Fibroblast of skin of back (primary cell): ENCODE measurements around the gene ABCA3.

Source experiments
- DNase-seq: peaks from one replicate; pipeline ENCODE4 v3.0.0-alpha.2; 2013

ABCA3 gene

DNA sequence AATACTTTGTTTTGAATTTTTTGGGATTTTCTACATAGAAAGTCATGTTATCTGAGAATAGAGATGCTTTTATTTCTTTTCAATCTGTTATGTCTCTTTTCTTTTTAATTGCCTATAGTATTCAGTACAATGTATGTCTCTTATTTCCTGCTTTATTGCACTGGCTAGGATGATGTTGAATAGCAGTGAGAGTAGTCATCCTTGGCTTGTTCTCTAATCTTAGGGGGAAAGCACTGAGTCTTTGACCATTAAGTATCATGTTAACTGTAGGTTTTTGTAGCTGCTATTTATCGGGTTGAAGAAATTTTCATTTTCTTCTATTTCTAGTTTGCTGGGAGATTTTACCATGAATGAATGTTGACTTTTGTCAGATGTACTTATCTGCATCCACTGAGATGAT, 10.0 kb upstream of the ABCA3 start:
- no peak for DNase-seq

GRCh38 chr16:2343211-2343610, 2.7 kb upstream of the ABCA3 start:
- DNase-seq: no peak

DNA sequence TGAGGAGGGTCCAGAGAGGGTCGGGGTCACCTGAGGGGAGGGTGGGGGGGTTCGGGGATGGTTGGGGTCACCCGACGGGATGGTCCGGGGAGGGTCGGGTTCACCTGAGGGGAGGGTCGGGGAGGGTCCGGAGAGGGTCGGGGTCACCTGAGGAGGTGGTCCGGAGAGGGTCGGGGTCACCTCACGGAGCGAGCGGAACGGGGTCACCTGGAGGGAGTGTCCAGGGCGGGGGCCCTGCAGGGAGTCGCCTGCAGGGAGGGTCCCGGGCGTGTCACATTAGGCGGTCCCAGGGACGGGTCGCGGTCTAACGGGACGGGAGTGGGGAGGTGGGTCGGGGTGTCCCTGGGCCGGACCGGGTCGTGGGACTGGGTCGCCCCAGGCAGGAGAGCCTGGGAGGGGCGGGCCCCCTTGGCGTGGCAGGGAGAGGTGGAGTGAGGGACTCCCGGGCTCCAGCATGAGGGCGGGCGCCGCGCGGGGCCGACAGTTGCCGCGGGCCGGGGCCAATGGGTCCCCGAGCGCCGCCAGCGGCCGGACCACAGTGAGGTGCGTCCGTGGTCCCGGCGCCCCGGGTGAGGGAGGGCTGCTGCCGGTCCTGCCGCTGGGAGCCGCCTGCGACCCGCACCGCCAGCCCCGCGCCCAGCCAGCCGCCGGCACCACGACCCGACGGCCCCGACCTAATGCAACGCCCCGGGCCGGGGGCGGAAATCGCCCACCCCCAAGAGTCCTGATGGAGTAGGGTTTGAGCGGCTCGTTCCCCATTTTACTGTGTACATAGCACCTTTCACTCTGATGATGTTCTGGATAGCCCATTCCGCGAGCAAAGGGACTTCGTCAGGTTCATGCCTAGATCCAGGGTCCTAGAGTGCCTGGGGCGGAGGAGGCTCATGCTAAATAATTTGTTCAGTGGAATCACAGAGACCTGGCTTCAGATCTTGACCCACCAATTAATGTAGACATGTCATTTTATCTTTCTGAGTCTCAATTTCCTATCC, 1.2 kb upstream of the ABCA3 start:
- DNase-seq: no peak

- peak; percentile 20 for DNase-seq
Observed at GRCh38 chr16:2339521-2340484, 725 bp downstream of the ABCA3 start.

GRCh38 chr16:2337431-2338296, 2.9 kb downstream of the ABCA3 start:
- DNase-seq: no peak

DNA sequence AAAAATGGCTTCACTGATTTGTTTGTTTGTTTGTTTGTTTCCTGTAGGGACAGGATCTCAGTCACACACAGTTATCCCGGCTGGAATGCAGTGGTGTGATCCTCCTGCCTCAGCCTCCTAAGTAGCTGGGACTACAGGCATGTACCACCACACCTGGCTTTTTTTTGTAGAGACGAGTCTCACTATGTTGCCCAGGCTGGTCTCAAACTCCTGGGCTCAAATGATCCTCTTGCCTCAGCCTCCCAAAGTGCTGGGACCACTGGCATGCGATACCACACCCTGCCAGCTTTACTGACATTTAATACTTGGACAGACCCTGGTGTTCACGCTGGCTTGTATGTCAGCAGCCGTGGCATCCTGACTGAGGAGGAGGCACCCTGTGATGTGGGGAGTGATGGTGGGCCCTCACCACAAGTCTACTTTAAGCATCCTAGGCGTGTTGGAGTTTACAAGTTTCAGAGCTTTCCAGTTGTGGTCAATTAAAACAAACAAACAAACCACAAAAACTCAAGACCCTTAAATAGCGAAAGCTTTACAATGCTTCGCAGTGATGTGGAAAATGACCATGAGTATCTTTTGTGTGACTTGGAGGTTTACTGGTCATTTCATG, 5.1 kb downstream of the ABCA3 start:
- DNase-seq: no peak

DNA sequence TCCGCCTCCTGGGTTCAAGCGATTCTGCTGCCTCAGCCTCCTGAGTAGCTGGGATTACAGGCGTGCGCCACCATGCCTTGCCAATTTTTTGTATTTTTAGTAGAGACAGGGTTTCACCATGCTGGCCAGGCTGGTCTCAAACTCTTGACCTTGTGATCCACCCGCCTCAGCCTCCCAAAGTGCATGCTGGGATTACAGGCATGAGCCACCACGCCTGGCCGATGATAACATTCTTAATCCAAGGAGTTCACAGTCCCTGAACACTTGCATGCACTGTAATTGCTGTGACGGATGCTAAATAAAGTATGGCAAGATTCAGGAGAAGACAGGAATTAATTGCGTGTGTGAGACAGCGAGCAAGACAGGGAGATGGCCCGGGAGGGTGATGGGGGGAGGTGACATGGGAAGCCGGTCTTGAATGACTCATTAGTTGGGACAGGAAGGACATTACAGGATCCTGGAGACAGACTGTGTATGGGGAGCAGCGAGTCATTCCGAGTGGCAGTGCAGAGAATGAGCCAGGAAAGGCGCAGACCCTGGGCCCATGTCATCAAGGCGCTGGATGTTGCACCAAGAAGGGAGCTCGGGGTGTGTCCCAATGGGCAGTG, 6.7 kb downstream of the ABCA3 start:
- peak; percentile 84 for DNase-seq

DNA sequence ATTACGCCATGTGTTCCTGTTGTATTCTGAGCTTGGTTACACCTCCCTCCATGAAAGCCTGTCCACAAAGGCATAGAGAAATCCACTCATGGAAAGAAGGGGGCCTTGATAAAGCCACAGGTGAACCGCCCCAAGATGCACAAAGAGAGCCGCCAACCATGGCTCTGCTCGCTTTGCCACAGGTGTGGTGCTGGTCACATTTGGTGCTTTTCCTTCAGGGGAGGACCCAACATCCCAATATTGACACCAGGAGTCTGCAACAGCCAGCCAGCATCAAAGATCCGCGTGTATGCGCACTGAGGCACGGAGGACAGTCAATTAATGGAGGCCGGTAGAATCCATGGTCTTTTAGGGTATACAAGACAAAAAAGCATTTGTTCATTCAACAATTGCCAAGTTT, 7.3 kb downstream of the ABCA3 start:
- DNase-seq: no peak

- DNase-seq: no peak
Observed at GRCh38 chr16:2331931-2332267, 8.6 kb downstream of the ABCA3 start.

DNA sequence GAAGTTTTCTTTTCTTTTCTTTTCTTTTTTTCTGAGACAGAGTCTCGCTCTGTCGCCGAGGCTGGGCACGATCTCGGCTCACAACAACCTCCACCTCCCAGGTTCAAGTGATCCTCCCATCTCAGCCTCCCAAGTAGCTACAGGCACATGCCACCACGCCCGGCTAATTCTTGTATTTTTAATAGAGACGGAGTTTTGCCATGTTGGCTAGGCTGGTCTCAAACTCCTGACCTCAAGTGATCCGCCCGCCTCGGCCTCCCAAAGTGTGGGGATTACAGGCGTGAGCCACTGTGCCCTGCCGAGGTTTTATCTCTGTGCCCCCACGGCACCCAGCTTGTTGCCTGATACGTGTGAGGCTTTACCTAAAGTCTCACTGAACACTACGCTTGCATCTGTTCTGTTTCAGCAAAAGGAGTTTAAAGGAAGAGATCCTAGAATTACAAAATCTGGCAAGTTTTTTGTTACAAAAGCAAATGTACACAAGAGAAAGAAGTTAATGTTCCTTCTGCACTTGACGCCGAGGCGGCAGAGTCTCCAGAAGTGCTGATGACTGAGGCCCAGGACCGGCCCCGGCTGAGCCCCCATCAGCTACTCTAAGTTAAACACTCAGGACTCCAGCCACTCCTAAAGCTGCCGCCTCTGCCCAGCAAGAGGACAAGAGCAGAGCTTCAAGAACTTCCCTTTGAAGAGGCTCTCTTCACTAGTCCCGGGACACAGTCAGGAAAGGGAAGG, 9.2 kb downstream of the ABCA3 start:
- no peak for DNase-seq

GRCh38 chr16:2329532-2329931, 11.0 kb downstream of the ABCA3 start:
- DNase-seq: no peak

DNA sequence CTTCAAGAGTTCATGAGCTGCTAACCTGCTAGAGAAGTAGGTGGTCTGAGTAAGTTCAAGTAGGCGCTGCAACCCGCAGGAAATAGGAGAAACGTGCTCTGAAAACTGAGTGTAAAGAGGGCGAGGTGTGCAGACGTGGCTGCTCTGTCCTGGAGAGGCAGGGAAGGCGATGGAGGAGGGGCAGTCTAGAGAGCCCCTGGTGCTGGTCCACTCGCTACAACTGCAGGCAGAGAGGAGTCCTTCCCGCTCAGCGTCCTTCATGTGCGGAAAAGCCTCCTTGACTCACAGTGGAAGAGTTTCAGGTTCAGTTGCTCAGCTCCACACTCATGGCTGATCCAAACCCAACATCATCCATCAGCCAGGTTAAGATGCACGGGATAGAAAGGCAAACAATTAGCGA, 12.1 kb downstream of the ABCA3 start:
- no peak for DNase-seq

- DNase-seq: no peak
Observed at GRCh38 chr16:2326191-2326590, 14.3 kb downstream of the ABCA3 start.

DNA sequence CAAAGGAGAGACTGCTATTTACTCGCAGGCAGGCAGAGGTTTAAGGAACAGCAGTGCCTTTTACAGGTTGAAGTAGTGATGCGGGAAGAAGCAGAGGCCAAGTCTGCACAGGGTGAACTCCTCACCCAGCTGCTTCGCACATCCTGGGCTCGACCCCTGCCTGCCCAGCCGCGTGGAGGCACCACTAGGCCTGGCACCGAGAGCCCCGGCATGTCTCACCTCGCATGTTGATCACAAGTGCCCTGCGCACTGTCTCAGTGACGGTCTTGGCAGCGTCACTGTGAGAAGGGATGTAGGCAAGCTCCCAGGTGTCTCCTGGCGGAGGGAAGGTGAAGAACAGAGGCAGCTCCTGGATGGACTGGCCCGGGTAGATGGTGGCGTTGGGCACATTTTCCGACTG, 14.7 kb downstream of the ABCA3 start:
- DNase-seq: no peak

DNA sequence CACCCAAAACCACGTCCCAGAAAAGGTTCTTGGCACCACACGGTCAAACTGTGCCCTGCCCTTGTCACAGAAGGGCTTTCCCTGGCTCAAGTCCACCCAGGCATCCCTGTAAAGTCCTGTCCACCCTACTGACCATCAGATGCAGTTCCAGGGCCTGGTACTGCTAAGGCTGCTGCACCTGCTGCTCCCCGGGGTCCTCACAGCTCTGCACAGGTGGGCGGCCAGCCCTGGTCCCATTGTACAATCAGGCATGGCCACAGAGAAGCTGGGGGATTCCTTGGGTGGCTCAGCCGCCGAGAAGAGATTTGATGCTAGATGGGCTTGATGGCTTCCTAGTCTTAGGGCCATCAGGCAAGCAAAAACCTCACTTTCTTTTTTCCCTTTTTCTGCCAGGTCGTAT, 15.3 kb downstream of the ABCA3 start:
- no peak for DNase-seq

DNA sequence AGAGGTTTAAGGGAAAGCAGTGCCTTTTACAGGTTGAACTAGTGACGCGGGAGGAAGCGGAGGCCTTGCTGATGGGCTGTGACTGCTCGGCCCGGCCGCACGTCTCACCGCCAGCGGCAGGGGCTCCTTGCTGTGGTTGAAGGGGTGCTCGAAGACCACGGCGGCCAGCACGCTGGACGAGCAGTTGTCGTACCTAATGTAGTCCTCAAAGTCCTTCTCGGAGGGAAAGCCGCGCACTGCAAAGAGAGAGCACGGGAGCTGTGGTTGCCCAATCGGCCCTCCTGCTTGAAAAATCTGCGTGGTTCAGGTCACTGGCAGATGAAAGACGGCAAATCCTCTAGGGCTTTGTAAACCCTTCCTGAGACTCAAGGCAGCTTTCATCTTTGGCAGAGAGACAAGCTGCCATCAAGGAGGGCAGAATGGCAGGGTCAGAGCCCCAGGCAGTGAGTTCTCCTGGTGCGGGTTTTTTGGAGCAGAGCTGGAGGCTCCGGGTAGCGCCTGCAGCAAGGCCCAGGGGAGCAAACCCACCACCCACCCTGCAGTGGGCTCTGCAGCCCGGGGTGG, 16.1 kb downstream of the ABCA3 start:
- no peak for DNase-seq

DNA sequence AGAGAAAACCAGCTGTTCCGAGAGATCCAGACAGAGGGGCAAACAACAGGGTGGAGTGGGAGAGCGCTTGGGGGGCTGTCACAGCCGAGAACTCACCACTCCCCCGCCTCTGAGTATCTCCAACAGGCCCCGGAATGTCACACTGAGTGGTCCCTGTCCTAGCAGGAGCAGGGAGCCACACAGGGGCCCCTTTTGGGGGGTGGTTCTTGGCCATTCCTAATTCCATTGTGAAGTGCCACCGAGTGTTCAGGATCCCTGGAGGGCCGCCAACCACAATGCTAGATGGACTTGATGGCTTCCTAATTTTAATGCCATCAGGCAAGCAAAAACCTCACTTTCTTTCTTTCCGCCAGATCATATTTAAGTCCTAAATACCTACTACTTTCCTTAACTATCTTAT, 16.8 kb downstream of the ABCA3 start:
- no peak for DNase-seq

DNA sequence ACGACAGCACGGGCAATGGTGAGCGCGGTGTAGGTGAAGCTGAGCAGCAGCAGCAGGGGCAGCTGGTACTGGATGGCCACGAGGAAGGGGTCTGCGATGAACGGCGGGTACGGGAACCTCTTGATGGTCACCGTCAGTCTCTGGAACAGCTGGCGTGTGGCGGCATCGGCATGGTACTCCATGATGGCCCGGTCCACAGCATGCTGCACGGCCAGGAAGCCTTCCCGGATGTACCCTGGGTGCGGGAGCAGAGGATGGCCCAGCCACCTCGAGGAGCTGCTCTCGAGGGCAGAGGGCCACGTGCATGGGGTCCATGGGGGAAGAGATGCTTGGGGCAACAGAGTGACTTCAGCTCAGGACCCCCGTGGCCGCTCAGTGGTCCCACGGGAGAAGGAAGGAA, 20.9 kb downstream of the ABCA3 start:
- DNase-seq: no peak

DNA sequence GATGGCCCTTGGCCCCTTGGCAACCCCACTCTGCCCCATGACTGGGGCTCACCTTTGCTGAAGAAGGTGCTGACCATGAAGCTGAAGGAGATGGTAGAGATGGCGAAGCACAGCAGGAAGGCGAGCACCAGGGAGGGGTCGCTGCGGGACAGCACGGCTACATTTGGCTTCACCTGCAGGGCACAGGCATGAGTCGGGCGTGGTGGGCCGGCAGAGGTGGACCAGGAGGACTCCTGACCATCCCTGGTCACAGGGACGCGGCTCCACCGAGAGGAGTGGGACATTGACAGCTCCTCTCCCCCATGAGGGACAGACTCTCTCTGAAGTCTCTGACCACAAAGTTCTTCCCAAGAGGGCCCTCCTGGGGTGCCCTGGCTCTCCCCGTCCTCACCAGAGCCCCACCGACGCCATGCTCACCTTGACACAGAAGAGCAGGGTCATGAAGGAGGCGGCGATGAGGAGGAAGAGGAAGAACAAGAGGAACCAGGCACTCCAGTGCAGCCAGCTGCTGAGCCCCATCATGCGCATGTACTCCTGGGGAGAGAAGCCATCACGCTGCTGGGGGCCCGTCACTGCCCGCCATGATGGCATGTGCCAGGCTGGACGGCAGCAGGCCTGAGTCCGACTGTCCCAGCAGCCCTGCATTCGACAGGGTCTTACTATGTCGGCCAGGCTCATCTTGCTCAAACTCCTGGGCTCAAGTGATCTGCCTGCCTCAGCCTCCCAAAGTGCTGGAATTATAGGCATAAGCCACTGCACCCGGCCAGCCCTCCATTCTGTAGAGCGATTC, 23.1 kb downstream of the ABCA3 start:
- DNase-seq: no peak
